ENCODE data around the gene TMEM229B.

GRCh38 chr14:67463900-67464299, 24.6 kb downstream of the TMEM229B start:
- no peak for TF ChIP-seq CTCF (IDR thresholded peaks at IDR 0.05)
- no peak for TF ChIP-seq POLR2A (IDR thresholded peaks at IDR 0.05)
- no peak for TF ChIP-seq EP300 (IDR thresholded peaks at IDR 0.05)
